COLO829 (cell line): Measurements from ENCODE around the gene SH3D21.

Experiments used
- DNase-seq: peaks from one replicate; pipeline ENCODE4 v3.0.0; 2012; ENCODE audit warnings: low spot score

The SH3D21 gene

DNA sequence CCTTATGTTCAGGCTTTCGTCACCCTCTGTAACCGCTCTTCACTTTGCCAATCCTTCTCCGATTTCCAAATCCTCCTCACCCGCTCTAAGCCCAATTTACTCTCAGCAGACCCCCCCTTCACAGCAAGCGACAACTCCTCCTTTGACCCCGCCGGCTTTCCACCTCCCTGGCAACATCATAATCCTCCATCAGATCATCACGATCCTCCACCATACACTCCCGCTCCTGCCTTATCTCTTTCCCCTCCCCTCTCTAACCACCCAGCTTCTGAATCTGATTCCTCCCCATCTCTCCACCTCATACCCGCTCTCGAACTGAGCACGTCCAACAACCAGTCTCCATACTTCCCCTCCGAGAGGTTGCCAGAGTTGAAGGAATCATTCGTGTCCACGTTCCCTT is 24.8 kb downstream of the SH3D21 start:
- no peak for DNase-seq

DNA sequence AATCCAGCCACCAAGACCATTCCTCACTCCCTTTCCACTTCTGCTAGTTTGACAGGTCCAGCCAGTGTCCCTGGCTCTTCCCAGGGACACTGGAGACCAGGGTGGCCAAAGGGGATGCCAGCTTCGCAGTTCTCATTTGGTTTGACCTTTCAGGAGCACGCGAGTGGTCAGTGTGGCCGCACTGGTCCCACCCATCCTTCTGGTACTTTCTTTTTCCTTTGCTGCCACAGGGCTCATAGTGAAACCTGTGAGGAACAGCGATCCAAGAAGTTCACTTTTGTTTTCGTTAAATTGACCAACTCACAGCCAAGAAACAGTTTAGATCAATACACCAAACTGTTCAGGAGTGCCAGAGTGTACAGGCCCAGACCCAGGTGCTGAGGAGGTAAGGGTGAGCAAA is 31.7 kb downstream of the SH3D21 start:
- DNase-seq, result no peak

DNA sequence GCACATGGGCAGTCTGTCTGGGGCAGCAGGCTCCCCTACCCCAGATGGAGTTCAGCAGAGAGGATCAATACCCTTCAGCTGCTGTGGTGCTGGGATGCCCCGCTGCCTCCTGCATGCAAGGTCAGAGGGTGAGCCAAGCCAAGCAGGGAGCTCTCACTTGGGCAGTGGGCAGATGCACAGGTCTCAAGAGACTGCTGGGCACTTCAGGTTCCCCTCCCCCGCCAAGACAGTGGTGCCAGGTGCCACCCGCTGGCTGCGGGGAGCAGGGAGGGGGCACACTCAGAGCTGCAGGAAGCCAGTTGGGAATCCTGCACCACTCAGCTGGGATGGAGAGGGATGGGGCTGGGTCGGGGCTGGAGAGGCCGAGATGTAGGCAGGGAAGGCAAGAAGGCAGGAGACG is 33.0 kb downstream of the SH3D21 start:
- DNase-seq, result no peak

DNA sequence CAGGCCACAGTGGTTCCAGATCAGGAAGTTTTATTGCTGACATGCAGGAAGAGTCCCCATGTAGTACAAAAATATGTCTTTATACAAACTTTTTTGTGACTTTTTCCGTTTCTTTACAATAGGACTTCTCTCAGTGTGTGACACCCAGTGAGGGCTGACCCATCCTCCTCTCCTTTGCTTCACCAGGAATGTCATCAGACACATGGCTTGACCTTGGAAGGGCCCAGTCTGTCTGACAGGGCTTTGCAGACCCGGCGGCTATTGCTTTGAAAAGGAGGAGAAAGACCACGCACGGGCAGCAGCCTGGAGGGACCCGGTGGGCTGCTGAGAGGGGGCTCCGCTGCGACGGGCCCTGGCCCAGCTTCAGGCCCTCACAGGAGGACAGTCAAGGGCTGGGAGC is 33.4 kb downstream of the SH3D21 start:
- no peak for DNase-seq

DNA sequence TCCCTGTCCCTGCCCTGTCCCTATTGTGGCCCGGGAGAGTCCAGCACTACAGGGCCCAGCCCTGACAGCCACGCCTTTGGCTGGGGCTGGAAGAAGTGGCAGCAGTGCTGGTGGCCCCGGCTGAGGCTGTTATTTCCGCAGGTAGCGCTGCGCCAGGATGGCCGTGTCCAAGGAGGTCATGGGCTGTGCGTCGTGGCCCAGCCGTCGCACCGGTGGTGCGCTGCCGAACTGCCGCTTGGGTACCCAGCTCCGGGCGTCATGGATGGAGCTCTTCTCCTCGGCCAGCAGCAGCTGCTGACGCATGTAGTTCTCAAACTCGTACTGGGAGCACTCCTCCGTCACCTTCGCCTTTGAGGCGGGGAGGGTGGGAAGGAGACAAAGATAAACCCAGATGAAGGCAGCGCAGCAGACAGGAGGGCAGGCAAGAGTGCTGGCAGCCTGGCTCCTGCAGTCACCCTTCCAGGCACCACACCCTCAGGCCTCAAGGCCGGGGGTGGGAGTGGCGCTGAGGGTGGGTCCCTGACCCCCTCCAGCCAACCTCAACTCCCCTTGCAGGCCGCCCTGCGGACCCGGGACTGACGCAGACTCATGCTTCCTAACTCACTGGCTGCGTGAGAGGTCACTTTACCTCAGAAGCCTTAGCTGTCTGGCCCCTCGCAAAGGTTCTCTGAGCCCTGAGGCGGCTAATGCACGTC is 35.6 kb downstream of the SH3D21 start:
- no peak for DNase-seq

DNA sequence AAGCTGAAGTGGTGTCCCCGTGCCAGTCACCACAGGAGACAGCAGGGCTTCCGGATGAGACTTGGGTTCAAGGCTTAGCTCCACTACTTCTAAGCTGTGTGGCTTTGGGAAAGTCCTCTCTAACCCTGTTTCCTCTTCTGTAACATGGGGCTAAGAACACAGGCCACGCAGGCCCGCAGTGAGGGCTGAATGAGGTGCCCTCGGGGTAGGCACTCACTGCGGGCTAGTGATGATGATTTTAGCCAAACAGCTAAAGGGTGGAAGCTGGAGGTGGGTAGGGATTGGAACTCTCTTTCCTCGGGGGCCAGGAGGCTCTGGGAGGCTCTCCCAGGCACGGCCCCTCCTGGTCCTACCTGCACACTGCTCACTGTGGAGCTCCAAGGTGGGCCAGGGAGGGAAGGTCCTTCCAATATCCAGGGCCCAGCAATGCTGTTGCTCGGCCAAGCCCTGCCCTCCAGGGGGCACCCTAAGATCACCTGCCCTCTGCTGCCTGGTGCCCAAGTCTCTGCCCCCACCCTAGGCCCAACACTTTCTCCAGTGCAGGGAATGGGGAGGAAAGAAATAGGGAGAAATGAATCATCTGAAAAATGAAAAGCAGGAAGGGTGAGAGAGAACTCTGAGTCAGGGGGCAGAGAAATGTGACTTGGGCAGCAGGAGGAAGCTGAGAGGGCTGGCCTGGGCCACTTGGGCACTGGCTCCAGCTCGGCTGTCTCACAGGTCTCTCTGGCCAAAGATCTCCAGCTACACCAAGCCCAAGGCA is 36.4 kb downstream of the SH3D21 start:
- no peak for DNase-seq

DNA sequence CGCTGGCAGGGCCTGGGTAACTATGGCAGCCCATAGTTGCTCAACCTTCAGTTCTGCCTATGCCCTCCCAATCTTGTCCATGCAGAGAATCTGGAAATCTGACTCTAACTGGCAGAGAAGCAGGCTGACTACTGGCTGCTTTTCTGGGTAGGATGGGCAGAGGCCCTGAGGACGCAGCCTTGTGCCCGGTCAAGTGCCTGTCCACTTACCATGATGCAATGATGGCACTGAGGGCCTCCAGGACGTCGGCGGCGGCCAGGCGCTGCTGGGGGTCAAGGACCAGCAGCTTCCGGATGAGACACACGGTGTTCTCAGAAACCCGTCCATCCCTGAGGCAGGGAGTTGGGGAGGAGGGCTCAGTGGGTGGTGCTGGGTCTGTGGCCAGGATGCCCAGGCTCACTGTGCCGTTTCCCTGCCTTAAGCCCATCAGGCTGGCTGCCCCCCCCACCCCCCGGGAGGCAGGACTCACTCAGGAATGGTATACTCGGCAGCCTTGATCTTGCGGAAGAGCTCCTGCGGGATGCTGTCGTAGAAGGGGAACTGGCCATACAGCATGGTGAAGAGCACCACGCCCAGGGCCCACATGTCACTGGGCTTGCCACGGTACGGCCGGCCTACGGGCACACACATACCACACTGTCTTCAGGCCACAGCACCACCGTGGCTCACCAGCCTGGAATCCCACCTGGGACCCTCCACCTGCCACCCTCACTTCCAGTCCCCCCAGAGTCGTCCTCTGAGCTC is 37.7 kb downstream of the SH3D21 start:
- no peak for DNase-seq

DNA sequence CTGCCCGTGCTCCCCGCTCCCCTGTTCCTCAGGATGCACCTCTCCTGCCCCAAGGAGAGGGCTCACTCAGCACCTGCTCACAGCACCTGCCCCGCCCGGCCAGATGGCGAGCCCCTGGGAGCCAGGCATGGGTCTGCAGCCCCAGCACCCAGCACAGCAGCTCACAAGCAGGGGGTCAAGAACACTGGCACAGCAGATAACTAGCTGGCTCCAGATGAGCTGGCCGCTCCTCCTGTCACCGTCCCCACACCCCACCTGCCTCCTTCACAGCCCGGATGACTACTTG is 38.2 kb downstream of the SH3D21 start:
- DNase-seq, result no peak

DNA sequence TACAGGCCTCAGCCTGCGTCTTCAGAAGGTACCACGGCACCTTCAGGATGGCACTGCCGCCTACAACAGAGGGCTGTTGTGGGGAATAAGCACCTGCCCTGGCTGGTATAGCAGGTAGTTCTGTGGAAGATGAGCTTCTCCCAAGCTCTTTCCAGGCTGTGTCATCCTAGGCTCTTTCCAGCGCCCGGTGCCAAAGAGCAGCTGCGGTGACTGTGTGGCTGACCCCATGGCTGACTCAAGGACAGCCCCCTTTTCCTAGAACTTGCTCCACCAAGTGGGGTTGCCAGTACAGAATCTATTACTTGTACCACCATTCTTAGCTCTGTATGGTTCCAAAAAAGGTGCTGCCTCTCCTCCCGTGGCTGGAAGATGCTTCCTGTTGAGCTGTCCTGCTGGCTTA is 39.2 kb downstream of the SH3D21 start:
- no peak for DNase-seq

DNA sequence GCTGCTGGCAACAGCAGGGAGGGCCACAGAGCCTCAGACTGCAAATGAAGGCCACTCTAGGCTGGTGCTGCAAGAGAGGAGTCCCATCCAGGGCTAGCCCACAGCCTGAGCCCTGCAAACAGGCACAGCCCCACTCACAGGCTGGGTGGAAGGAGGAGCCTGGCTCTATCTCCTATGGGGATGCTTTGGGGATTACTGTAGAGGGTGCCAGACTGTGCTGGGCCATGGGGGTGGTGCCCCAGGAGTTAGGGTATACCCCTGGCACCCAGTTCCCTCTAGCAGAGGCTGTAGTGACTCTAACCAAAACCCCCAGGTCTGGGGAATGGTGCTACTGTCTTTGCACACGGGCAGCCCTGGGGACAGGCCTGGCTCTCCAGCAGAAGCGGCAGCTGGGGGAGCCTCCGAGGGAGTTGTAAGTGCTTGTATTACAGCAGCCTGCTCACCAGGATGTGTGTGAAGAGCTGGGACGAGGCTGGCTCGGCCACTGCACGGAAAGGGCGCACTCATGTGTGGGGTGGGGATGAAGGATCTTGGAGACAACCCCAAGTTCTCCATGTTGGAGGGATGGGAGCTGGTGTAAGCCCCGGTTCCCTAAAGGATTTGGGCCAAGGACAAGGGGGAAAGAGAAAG is 40.7 kb downstream of the SH3D21 start:
- no peak for DNase-seq

DNA sequence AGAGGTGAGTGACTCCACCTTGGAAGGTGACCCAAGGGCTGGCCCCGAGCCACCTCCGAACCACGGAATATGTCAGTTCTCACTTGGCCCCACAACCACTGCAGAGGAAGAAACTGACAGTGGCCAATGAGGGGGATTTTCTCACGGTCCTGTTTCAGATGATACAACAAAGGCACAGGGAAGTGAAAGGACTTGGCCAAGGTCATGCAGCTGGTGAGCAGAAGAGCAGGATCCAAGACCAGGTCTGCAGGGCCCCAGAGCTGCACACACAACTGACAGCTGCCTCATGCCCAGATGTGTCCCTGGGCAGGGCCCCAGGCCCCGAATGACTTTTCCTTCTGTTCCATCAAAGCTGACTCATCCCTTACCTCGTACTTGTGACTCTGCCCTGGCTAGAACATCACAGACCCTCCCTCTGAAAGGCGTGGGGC is 43.1 kb downstream of the SH3D21 start:
- DNase-seq, result no peak

DNA sequence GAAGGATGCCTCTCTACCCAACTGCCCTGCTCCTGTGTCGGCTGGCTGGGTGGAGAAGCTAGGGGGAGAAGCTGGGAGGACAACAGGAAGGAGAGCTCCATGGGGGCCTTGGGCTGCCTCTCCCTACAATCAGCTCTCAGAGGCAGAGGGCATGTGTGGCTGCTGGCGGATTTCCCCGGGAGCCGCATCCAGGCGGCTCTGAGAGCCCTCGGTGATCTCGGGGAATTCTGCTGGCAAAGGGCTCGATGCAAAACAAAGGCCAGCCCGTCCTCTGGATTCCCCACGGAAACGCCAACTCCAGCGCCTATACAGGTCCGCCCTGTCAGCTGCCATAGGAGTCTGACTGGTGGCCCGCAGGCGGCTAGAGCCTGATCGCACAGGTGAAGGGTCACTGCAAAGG is 43.7 kb downstream of the SH3D21 start:
- no peak for DNase-seq

DNA sequence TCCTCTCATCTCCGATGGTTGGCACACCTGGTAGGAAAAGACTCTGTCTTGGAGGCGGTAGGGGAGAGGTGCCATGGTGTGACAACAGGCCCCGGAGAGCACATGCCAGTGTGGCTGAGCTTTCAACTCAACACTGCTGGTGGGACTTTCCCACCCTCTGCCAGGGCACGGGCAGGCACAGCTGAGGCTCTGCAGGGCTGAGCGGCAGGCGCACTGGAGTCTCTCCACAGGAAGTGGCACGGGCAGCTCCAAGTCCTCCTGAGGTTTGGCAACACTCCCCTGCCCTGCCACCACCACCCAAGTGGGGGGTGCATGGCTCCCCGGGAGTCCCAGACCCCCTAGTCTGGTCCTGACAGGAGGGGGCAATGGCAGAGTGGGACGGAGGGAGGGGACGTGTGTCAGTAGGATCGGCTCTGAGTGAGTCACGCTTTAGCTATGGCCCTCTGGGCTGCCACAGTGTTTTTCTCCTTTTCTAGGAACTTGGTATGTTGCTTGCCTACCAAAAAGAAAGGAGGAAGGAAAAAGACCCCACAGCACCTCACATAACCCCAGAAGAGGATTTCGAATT is 44.6 kb downstream of the SH3D21 start:
- no peak for DNase-seq

DNA sequence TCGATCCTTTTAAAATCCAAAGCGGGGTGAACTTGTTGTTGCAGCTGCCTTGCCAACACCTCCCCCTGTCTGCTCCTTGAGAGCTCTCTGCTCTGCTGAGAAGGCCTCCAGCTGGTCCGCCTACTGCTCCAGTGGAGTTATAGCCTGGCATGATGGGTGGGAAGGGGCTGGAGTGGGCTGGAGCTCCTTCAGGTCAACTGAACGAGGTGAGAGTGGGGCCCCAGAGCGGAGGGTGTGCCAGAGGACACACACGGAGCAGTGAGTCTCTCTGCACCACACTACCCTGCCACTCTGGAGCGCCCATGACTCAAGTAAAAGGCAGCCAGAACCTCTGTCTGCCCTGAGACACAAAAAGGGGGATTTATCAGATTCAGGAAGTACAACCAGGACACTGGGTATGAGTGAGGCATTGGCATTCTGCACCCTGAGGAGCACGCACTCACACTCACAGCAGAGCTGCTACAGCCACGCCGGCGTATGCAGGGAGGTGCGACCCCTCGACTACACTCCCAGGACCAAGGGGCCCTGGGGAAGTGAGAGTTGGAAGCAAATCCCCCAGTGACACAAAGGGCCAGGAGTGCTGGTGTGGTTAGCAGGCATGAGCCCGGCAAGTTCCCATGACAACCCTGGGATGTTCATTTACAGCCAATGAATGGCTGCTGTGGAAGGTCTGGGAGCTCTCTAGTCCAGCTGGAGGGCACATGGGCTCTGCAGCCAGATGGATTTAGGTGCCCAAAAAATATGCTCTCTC is 45.2 kb downstream of the SH3D21 start:
- no peak for DNase-seq

DNA sequence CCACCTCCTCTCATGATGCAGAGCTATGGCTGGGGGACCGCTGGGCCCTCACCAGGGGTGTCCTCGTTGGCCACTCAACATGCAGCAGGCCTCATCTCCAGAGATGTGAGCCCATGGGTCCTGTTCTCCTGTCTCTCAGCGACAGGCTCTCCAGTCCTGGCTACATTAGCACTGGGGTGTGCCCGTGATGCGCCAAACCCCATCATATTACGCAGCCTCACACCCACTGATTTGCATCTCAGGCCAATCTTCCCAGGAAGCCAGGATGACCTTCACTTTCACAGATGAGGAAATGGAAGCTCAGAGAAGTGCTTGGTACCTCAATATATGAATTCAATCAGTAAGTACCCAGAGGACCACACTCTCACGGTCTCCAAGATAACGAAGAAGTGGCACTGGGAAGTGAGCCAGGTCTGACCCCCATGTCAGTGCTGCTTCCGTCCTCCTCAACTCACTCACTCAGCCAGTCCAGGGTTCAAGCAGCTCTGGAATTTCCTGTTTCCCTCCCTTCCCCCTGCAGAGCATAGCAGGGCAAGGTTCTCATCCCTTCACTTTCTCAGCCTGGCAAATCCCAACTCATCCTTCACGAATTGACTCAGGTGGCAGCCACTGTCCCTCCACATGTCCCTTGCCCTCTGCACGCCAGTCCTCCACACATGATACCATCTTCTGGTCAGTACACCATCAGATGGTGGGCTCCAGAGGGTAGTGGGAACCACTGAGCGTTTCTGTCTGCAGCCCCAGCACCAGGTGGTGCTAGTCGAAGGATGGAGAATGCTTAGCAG is 46.1 kb downstream of the SH3D21 start:
- DNase-seq, result no peak

DNA sequence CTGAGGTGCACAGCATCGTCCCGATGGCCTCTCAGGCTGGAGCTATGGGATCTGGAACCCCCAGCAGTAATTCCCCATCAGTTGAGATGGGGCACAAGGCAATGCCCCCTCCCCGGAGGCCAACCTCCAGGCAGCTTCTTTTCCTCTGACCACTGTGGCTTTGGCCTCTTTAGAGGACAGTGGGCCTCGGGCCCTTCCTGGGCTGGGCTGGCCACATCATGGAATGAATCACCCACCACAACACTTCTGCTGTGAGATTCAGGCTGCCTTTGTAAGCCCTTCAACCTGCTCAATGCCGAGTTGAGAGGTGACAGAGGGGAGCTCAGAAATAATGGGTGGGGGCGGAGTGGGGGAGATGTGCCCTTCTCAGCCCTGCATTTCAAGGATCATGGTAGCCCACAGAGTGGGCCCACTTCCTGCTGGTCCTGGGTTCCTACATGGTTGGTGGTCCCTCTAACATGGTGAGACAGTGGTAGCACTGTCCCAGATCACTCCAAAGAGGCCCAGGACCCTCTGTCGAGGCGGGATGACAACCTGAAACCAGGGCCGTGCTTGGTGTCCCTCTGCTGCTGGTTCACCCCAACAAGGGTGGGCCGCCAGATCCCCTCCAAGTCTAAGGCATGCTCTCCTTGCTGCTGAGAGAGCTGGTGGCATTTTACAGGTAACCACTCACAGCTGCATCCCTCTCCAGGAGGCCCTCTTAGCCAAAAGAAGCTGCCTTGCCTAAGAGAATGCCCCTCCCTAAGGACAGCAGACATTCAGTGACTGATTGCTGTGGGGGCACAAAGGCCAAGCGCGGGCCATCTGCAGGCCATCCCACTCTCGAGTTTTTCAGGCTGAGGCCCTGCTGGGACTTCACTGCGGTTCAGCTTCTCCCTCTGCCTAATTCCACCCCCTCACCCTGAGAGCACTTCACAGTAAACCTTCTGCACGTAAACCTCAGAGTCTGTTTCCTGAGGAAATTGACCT is 47.0 kb downstream of the SH3D21 start:
- DNase-seq, result no peak

DNA sequence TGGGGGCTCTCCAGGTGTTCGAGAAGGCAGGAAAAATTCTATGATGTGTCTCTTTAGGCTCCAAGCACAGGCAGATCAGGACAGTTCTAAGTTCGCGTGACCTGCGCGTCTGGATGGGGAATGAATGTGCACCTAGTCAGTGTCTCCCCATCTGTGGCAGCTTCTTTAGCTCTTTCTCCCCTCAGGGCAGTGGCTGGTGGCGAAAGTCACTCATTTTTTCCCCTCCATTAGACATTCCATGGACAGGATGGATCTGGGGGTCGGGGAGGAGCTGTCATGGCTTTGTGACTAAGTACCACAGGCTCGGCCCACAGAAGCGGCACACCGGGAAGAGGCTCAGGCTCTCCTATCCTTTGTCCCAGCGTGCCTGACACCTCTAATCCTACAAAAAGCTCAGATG is 48.3 kb downstream of the SH3D21 start:
- no peak for DNase-seq

DNA sequence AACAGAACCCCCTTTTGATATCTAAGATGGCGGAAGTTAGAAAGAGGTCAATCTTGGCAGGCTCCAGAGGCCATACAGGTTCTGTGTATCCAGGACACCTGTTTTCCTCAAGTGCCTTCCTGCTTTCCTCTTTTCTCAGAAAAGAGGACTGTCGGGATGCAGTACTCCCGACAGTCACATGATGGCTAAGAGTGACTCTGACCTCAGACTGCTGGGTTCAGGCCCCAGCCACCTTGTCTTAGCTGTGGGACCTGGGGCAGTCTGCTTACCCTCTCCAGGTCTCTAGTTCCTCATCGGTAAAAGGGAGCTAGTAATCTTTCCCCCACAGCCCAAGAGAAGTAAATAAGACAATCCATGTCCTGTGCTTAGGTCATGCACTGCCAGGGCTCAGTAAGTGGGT is 49.6 kb downstream of the SH3D21 start:
- DNase-seq, result no peak

DNA sequence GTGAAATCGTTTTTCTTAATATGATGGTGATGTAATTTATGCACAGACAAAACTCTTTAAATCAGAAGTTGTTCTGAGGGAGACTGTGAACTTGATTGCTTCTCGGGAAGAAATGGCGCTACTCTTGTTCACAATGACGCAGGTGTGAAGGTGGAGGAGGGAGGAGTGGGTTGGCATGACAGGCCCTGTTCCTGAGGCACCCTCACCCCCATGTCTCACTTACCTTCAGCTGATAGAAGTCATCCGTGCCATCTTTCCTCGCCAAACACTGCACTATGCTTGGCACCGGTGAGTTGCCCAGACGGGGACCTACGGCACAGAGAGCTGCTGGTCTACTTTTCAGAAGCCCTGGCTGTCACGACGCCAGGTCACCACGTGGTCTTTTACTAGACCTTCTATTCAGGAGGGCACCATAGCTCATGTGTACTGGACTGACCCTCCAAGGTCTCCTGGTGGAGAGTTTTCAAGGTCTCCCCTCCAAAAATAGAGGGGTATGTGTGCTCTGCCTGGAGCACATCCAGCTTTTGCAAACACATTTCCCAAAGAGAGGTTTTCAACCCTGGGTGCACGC is 52.4 kb downstream of the SH3D21 start:
- no peak for DNase-seq
